Measurements from ENCODE around the gene IL20RA. TPM values are rescaled to one million over a fixed set of nuclear protein-coding genes. Genes with fewer than 3 reads are reported as not detected.

Gene IL20RA
- total RNA-seq, 4 donors from 2014 or later = 0.27 to 8.1 (median 2.6) TPM

DNA sequence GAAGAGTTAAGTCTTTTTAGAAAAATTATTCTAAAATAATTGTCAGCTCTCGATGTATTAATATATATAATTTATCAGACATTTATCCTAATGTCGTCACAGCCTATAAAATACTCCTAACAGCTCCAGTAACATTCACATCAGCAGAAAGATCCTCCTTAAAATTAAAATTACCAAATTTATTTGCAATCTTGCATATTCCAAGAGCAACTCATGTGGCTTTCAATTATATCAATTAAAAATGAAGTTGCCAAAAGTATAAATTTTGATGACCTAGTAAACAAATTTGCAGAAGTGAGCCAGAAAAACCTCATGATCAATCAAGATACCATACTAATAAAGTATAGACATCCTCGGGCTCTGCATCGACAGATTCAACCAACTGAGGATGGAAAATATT lies 60.2 kb downstream of the IL20RA start:
- H3K4me1 ChIP-seq = peaks cover 0 to 2% of the 10 kb centered on the region in 2 donors
- TF ChIP-seq POLR2A (IDR thresholded peaks at IDR 0.05) (no peak), CTCF (IDR thresholded peaks at IDR 0.05) (no peak)
- H3K4me3 ChIP-seq (replicated peaks in 1 of 3) = no peak overlapping the region
- no peak overlapping the region for H3K27ac ChIP-seq
- WGBS, 2 donors = 93 to 94% methylated on average over 4 of the region's 4 CpGs
- no peaks in the 10 kb centered on the region for H3K9me3 ChIP-seq
- no peaks in the 10 kb centered on the region for H3K27me3 ChIP-seq
- DNase-seq = no peak
- intact Hi-C loops (cut with DNase I) = no loop called here
- H3K36me3 ChIP-seq = no peaks in the 10 kb centered on the region

DNA sequence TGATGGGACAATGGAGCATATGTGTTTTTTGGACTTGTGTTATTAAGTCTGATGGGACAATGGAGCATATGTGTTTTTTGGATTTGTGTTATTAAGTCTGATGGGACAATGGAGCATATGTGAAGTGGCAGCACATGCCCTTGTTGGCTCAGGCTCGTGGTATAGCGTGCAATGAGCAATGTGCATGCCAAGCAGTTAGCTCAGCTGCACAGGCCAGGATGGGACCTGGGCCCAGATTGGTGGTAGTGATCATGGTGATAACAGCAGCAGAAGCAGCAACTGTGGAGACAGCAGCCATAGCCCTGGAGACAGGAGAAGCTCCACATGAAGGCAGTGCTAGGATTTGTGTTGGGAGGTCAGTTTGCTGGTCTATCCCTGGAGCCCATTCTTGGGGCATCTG lies 61.1 kb downstream of the IL20RA start:
- Histone ChIP-seq H3K9me3 (no peaks in the 10 kb centered on the region), H3K4me3 (replicated peaks in 1 of 3) (no peak overlapping the region), H3K27me3 (no peaks in the 10 kb centered on the region), H3K27ac (no peak overlapping the region), H3K4me1 (no peaks in the 10 kb centered on the region), H3K36me3 (no peaks in the 10 kb centered on the region)
- intact Hi-C loops (cut with DNase I) = no loop called here
- TF ChIP-seq CTCF (IDR thresholded peaks at IDR 0.05) (no peak), POLR2A (IDR thresholded peaks at IDR 0.05) (no peak)
- no peak for DNase-seq
- 80 to 89% methylated on average over 2 of the region's 2 CpGs for WGBS, 2 donors

GRCh38 chr6:136982928-136983327 lies 61.8 kb downstream of the IL20RA start:
- no peak overlapping the region for H3K27ac ChIP-seq
- no peaks in the 10 kb centered on the region for H3K4me1 ChIP-seq
- no peaks in the 10 kb centered on the region for H3K36me3 ChIP-seq
- no peak overlapping the region for H3K4me3 ChIP-seq (replicated peaks in 1 of 3)
- DNase-seq = no peak
- H3K27me3 ChIP-seq = no peaks in the 10 kb centered on the region
- 74 to 88% methylated on average over 4 of the region's 4 CpGs for WGBS, 2 donors
- intact Hi-C loops (cut with DNase I) = no loop called here
- TF ChIP-seq POLR2A (IDR thresholded peaks at IDR 0.05) = no peak
- TF ChIP-seq CTCF (IDR thresholded peaks at IDR 0.05) = no peak
- H3K9me3 ChIP-seq = no peaks in the 10 kb centered on the region

DNA sequence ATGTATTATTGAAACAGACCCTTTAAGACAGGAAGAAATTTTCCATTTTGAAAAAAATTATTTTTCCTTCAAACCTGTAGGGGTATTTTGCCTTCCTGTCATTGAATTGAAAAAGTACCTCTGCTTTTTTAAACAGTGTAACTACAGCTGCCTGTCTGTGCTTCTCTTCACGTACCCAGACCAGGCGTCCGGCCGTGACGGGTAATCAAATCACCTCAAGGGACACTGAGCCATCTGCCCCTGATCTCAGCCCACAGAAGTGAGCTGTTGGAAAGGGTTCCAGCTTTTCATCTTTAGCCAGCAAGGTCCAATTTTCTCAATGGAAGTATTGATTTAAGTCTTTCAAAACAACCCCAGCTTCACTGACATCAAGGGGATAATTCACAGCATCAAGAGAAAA lies 64.7 kb downstream of the IL20RA start:
- intact Hi-C loops (cut with DNase I) = no loop called here
- TF ChIP-seq CTCF (IDR thresholded peaks at IDR 0.05) (no peak), POLR2A (IDR thresholded peaks at IDR 0.05) (no peak)
- H3K27ac ChIP-seq = no peak overlapping the region
- no peaks in the 10 kb centered on the region for H3K27me3 ChIP-seq
- DNase-seq = no peak
- H3K36me3 ChIP-seq = no peaks in the 10 kb centered on the region
- H3K4me1 ChIP-seq = no peaks in the 10 kb centered on the region
- H3K9me3 ChIP-seq = no peaks in the 10 kb centered on the region
- no peak overlapping the region for H3K4me3 ChIP-seq (replicated peaks in 1 of 3)
- WGBS, 2 donors = 63 to 68% methylated on average over 5 of the region's 5 CpGs

- H3K27ac ChIP-seq = no peak overlapping the region
- H3K4me1 ChIP-seq = no peaks in the 10 kb centered on the region
- no peaks in the 10 kb centered on the region for H3K27me3 ChIP-seq
- no peak for DNase-seq
- no peak for TF ChIP-seq CTCF (IDR thresholded peaks at IDR 0.05)
- no peaks in the 10 kb centered on the region for H3K9me3 ChIP-seq
- whole genome bisulfite sequencing, 2 donors = 77 to 79% methylated on average over 5 of the region's 5 CpGs
- intact Hi-C loops (cut with DNase I) = no loop called here
- H3K36me3 ChIP-seq = no peaks in the 10 kb centered on the region
- no peak overlapping the region for H3K4me3 ChIP-seq (replicated peaks in 1 of 3)
These were observed 65.6 kb downstream of the IL20RA start for GRCh38 chr6:136979206-136979605.

All from thyroid gland (tissue), 4 donors.